SU-DHL-6 (cell line): ENCODE results near the gene INTS3.

ENCODE experiments used
- H2AFZ ChIP-seq: fragments of 200-600 bp; sonication (generic); 2 replicates; pipeline ENCODE4 v1.6.1; 2014; ENCODE audit warnings: low read depth, mild to moderate bottlenecking, moderate library complexity, mixed read lengths, antibody characterized with exemption, low read length; ENCODE audit not compliant: severe bottlenecking
- H3F3A ChIP-seq: fragments of 200-600 bp; shearing (Covaris generic); 2 replicates; pipeline ENCODE4 v1.6.0; 2016; ENCODE audit warnings: antibody characterized with exemption, mild to moderate bottlenecking; ENCODE audit not compliant: insufficient read depth
- H3K27ac ChIP-seq: fragments of 200-600 bp; sonication (generic); 2 replicates; pipeline ENCODE4 v1.5.1; 2016; ENCODE audit warnings: low read depth, mild to moderate bottlenecking, low read length, moderate library complexity, mixed read lengths
- H3K27me3 ChIP-seq: fragments of 200-600 bp; sonication (generic), shearing (Covaris generic); 2 replicates; pipeline ENCODE4 v1.6.0; 2014; ENCODE audit warnings: mild to moderate bottlenecking, low read length
- H3K36me3 ChIP-seq: fragments of 200-600 bp; sonication (generic); 2 replicates; pipeline ENCODE4 v1.6.1; 2014; ENCODE audit warnings: mild to moderate bottlenecking, low read length, mixed read lengths
- H3K4me2 ChIP-seq: fragments of 300-600, 200-600 bp; shearing (Covaris generic), sonication (generic); 2 replicates; pipeline ENCODE4 v1.6.0; 2014; ENCODE audit warnings: low read length, low read depth, mild to moderate bottlenecking; ENCODE audit not compliant: poor library complexity, severe bottlenecking
- H3K4me3 ChIP-seq: fragments of 200-600 bp; sonication (generic); 2 replicates; pipeline ENCODE4 v1.5.1; 2014; ENCODE audit warnings: antibody characterized with exemption, low read length, mild to moderate bottlenecking, mixed read lengths; ENCODE audit not compliant: insufficient read depth, poor library complexity, severe bottlenecking
- H3K79me2 ChIP-seq: fragments of 200-600 bp; sonication (generic); 2 replicates; pipeline ENCODE4 v1.6.1; 2014; ENCODE audit warnings: mild to moderate bottlenecking, low read length, moderate library complexity; ENCODE audit not compliant: insufficient read depth
- H3K9ac ChIP-seq: fragments of 200-600 bp; sonication (generic); 2 replicates; pipeline ENCODE4 v1.7.0; 2014; ENCODE audit warnings: mild to moderate bottlenecking, low read length
- H3K9me2 ChIP-seq: fragments of 200-600 bp; sonication (generic); replicated peaks from 2 replicates; pipeline ENCODE4 v1.6.1; 2014; ENCODE audit warnings: low read length; ENCODE audit not compliant: insufficient read depth
- H3K9me3 ChIP-seq: fragments of 200-600 bp; sonication (generic); 2 replicates; pipeline ENCODE4 v1.6.1; 2014; ENCODE audit warnings: low read length, mixed read lengths; ENCODE audit not compliant: insufficient read depth
- H4K20me1 ChIP-seq: fragments of 200-600 bp; sonication (generic); 2 replicates; pipeline ENCODE4 v1.6.1; 2014; ENCODE audit warnings: low read depth, mild to moderate bottlenecking, antibody characterized with exemption, low read length, moderate library complexity, mixed read lengths
- CTCF ChIP-seq: fragments of 200-600 bp; sonication (generic); IDR thresholded peaks from one replicate; pipeline ENCODE4 v1.5.1; 2017; ENCODE audit warnings: antibody characterized with exemption, mild to moderate bottlenecking, low read length, moderate library complexity; ENCODE audit not compliant: insufficient read depth, poor library complexity, severe bottlenecking
- EZH2phosphoT487 ChIP-seq: fragments of 200-600 bp; sonication (generic), shearing (Covaris generic); conservative IDR thresholded peaks from 2 replicates; pipeline ENCODE4 v1.6.1; 2018; ENCODE audit warnings: mild to moderate bottlenecking, antibody characterized with exemption, low read length, moderate library complexity, mixed read lengths

INTS3 gene

GRCh38 chr1:153688276-153688675 is 39.6 kb upstream of the INTS3 start:
- H3K4me2 ChIP-seq: no peak overlapping the region
- H3K27ac ChIP-seq: no peak overlapping the region
- H3K36me3 ChIP-seq: no peaks in the 10 kb centered on the region
- H3K27me3 ChIP-seq: no peaks in the 10 kb centered on the region
- no peak overlapping the region for H3K9ac ChIP-seq
- no peak overlapping the region for H2AFZ ChIP-seq
- no peaks in the 10 kb centered on the region for H3K9me3 ChIP-seq
- no peaks in the 10 kb centered on the region for H3F3A ChIP-seq
- H3K79me2 ChIP-seq: no peaks in the 10 kb centered on the region
- H3K9me2 ChIP-seq: no peaks in the 10 kb centered on the region
- TF ChIP-seq CTCF (no peak), EZH2phosphoT487 (no peak)
- H3K4me3 ChIP-seq: no peak overlapping the region
- no peaks in the 10 kb centered on the region for H4K20me1 ChIP-seq

GRCh38 chr1:153688736-153689328 is 39.0 kb upstream of the INTS3 start:
- Histone ChIP-seq H4K20me1 (no peaks in the 10 kb centered on the region), H3K27me3 (no peaks in the 10 kb centered on the region), H3K9me2 (no peaks in the 10 kb centered on the region), H3K4me2 (no peak overlapping the region), H3K27ac (no peak overlapping the region), H3K9ac (no peak overlapping the region), H3K79me2 (no peaks in the 10 kb centered on the region), H2AFZ (no peak overlapping the region), H3K9me3 (no peaks in the 10 kb centered on the region), H3K4me3 (no peak overlapping the region), H3K36me3 (no peaks in the 10 kb centered on the region), H3F3A (no peaks in the 10 kb centered on the region)
- no peak for TF ChIP-seq EZH2phosphoT487
- TF ChIP-seq CTCF: no peak

DNA sequence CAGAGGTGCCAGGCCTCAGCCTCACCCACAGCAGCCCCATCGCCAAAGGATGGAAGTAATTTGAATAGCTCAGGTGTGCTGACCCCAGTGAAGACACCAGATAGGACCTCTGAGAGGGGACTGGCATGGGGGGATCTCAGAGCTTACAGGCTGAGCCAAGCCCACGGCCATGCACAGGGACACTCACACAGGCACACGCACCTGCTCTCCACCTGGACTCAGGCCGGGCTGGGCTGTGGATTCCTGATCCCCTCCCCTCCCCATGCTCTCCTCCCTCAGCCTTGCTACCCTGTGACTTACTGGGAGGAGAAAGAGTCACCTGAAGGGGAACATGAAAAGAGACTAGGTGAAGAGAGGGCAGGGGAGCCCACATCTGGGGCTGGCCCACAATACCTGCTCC is 34.4 kb upstream of the INTS3 start:
- Histone ChIP-seq H3K9me3 (no peaks in the 10 kb centered on the region), H3K4me3 (no peak overlapping the region), H3K27me3 (no peaks in the 10 kb centered on the region), H3F3A (no peaks in the 10 kb centered on the region), H3K9ac (no peak overlapping the region), H3K4me2 (no peak overlapping the region), H3K36me3 (no peaks in the 10 kb centered on the region), H2AFZ (no peak overlapping the region), H4K20me1 (no peaks in the 10 kb centered on the region), H3K79me2 (no peaks in the 10 kb centered on the region), H3K27ac (no peak overlapping the region), H3K9me2 (no peaks in the 10 kb centered on the region)
- TF ChIP-seq CTCF (no peak), EZH2phosphoT487 (no peak)
